HepG2 (cell line): ENCODE measurements around the gene B3GNT9. TPM values are rescaled to one million over a fixed set of nuclear protein-coding genes. Genes with fewer than 3 reads are reported as not detected.

ENCODE experiments used
- ADNP ChIP-seq: sonication (generic); formaldehyde crosslinking; IDR thresholded peaks from 2 replicates; pipeline ENCODE4 v1.4.0; 2020; ENCODE audit warnings: missing genetic modification reagents
- CHD4 ChIP-seq: fragments of 200-600 bp; sonication (generic); IDR thresholded peaks from 2 replicates; pipeline ENCODE4 v1.7.0; 2017; ENCODE audit warnings: mild to moderate bottlenecking, low read length, borderline replicate concordance
- ELF1 ChIP-seq: sonication (generic); formaldehyde crosslinking; IDR thresholded peaks from 2 replicates; pipeline ENCODE4 v1.4.0; 2020; ENCODE audit warnings: missing genetic modification reagents
- ELF3 ChIP-seq: IDR thresholded peaks from 2 replicates; pipeline ENCODE4 v1.6.1; 2016; ENCODE audit warnings: missing genetic modification reagents, missing compliant biosample characterization
- NR2C2 ChIP-seq: sonication (generic); formaldehyde crosslinking; IDR thresholded peaks from 2 replicates; pipeline ENCODE4 v1.4.0; 2020; ENCODE audit warnings: missing genetic modification reagents, mild to moderate bottlenecking, moderate library complexity, borderline replicate concordance
- NR3C1 ChIP-seq: sonication (generic); formaldehyde crosslinking; IDR thresholded peaks from 2 replicates; pipeline ENCODE4 v1.4.0; 2020; ENCODE audit warnings: missing genetic modification reagents
- POGK ChIP-seq: sonication (generic); formaldehyde crosslinking; conservative IDR thresholded peaks from 2 replicates; pipeline ENCODE4 v1.8.0; 2022; ENCODE audit warnings: mild to moderate bottlenecking, moderate library complexity, missing genetic modification reagents
- RBM39 ChIP-seq: fragments of 200-400 bp; formaldehyde crosslinking; IDR thresholded peaks from one replicate; pipeline ENCODE4 v1.6.1; 2018; ENCODE audit warnings: antibody characterized with exemption, mild to moderate bottlenecking, low read depth, low read length; ENCODE audit not compliant: poor library complexity, severe bottlenecking
- RCOR2 ChIP-seq: IDR thresholded peaks from 2 replicates; pipeline ENCODE4 v1.6.1; 2016; ENCODE audit warnings: missing biosample characterization, missing genetic modification reagents
- RNF219 ChIP-seq: sonication (generic); formaldehyde crosslinking; IDR thresholded peaks from 2 replicates; pipeline ENCODE4 v1.5.0; 2020; ENCODE audit warnings: mild to moderate bottlenecking, missing genetic modification reagents
- SALL2 ChIP-seq: sonication (generic); formaldehyde crosslinking; IDR thresholded peaks from 2 replicates; pipeline ENCODE4 v1.8.1; 2023; ENCODE audit warnings: mild to moderate bottlenecking, missing genetic modification reagents, inconsistent platforms
- SIX4 ChIP-seq: sonication (generic); formaldehyde crosslinking; IDR thresholded peaks from 2 replicates; pipeline ENCODE4 v1.4.0; 2020; ENCODE audit warnings: missing genetic modification reagents
- U2AF1 ChIP-seq: fragments of 200-400 bp; formaldehyde crosslinking; optimal IDR thresholded peaks from 2 replicates; pipeline ENCODE3; 2017; ENCODE audit warnings: mild to moderate bottlenecking, low read depth, low read length
- ZBTB37 ChIP-seq: sonication (generic); formaldehyde crosslinking; IDR thresholded peaks from 2 replicates; pipeline ENCODE4 v1.4.0; 2020; ENCODE audit warnings: mild to moderate bottlenecking, missing genetic modification reagents
- ZFP36L1 ChIP-seq: sonication (generic); formaldehyde crosslinking; IDR thresholded peaks from 2 replicates; pipeline ENCODE4 v1.8.0; 2022; ENCODE audit warnings: mild to moderate bottlenecking, missing genetic modification reagents, moderate library complexity
- ZNF224 ChIP-seq: sonication (generic); formaldehyde crosslinking; IDR thresholded peaks from 2 replicates; pipeline ENCODE4 v1.5.0; 2020; ENCODE audit warnings: mild to moderate bottlenecking, missing genetic modification reagents
- ZNF576 ChIP-seq: sonication (generic); formaldehyde crosslinking; IDR thresholded peaks from 2 replicates; pipeline ENCODE4 v1.4.0; 2020; ENCODE audit warnings: mild to moderate bottlenecking, missing genetic modification reagents
- ZNF644 ChIP-seq: IDR thresholded peaks from 2 replicates; pipeline ENCODE4 v1.6.1; 2016; ENCODE audit warnings: low read depth
- ZNF816 ChIP-seq: sonication (generic); formaldehyde crosslinking; IDR thresholded peaks from 2 replicates; pipeline ENCODE4 v1.8.0; 2022; ENCODE audit warnings: missing genetic modification reagents, mild to moderate bottlenecking, borderline replicate concordance
- polyA plus RNA-seq, 8 experiments: library from polyadenylated mRNA; depleted of rRNA in 3 of 8; stranded (reverse) in 7 of 8; unstranded in 1 of 8; fragments of >200 nt; fragmentation: Illumina TruSeq in 4 of 8; extraction: Trizol in 4 of 8; gene quantifications; 2 replicates each; pipeline versions ENCODE4 v1.2.1 to v1.2.3, GENCODE V29; 2011 to 2016; ENCODE audit warnings: low read depth in 4 of 8, missing spikeins in 1 of 8, mixed read lengths in 1 of 8; ENCODE audit not compliant: insufficient read depth in 1 of 8
- total RNA-seq, 5 experiments: library from RNA; depleted of rRNA; stranded (reverse); fragments of >200 nt; fragmentation: Illumina TruSeq; extraction: Trizol; gene quantifications; 2 replicates each; pipeline ENCODE4 v1.2.3, GENCODE V29; 2016; ENCODE audit warnings: low read depth in 1 of 5
- TF ChIP-seq, protein P1 (sequence below): IDR thresholded peaks from 2 replicates; pipeline ENCODE4 v1.6.1; 2018; ENCODE audit warnings: missing genetic modification reagents
- TF ChIP-seq, protein P2 (sequence below): sonication (generic); formaldehyde crosslinking; IDR thresholded peaks from 2 replicates; pipeline ENCODE4 v1.8.0; 2022; ENCODE audit warnings: mild to moderate bottlenecking, missing genetic modification reagents

The B3GNT9 gene
- total and polyA plus RNA-seq, 2 of the 13 experiments (the other 11 are each of a cell fraction or from before 2014, with no cell fraction given) = 1.5 to 3.1 TPM

- TF ChIP-seq ELF1 (CRISPR knock-in tag) (no peak; the same call in none of the 2 replicates), ELF3 (CRISPR knock-in tag) (peak; percentile 77), ADNP (no peak), ZBTB37 (CRISPR knock-in tag) (no peak), SALL2 (CRISPR knock-in tag) (peak; percentile 89; the same call in 1 of the 2 replicates), RBM39 (no peak), SIX4 (peak; percentile 61), POGK (CRISPR knock-in tag) (peak; percentile 95), RCOR2 (CRISPR knock-in tag) (0 out of 2 replicates have a peak, but pooled peaks have one; percentile 16), ZNF224 (no peak), NR3C1 (no peak), ZNF816 (CRISPR knock-in tag) (peak; percentile 82; the same call in 1 of the 2 replicates), U2AF1 (no peak), ZNF576 (CRISPR knock-in tag) (0 out of 2 replicates have a peak, but pooled peaks have one; percentile 62), NR2C2 (CRISPR knock-in tag) (peak; percentile 59), ZNF644 (0 out of 2 replicates have a peak, but pooled peaks have one; percentile 28), CHD4 (no peak; the same call in 1 of the 2 replicates), RNF219 (CRISPR knock-in tag) (no peak; the same call in 1 of the 2 replicates), ZFP36L1 (CRISPR knock-in tag) (peak; percentile 91)
- TF ChIP-seq, protein P1, sequence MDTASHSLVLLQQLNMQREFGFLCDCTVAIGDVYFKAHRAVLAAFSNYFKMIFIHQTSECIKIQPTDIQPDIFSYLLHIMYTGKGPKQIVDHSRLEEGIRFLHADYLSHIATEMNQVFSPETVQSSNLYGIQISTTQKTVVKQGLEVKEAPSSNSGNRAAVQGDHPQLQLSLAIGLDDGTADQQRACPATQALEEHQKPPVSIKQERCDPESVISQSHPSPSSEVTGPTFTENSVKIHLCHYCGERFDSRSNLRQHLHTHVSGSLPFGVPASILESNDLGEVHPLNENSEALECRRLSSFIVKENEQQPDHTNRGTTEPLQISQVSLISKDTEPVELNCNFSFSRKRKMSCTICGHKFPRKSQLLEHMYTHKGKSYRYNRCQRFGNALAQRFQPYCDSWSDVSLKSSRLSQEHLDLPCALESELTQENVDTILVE (CRISPR knock-in tag) = peak; percentile 80
- TF ChIP-seq, protein P2, sequence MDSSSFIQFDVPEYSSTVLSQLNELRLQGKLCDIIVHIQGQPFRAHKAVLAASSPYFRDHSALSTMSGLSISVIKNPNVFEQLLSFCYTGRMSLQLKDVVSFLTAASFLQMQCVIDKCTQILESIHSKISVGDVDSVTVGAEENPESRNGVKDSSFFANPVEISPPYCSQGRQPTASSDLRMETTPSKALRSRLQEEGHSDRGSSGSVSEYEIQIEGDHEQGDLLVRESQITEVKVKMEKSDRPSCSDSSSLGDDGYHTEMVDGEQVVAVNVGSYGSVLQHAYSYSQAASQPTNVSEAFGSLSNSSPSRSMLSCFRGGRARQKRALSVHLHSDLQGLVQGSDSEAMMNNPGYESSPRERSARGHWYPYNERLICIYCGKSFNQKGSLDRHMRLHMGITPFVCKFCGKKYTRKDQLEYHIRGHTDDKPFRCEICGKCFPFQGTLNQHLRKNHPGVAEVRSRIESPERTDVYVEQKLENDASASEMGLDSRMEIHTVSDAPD (CRISPR knock-in tag) = no peak
These were observed 41.2 kb downstream of the B3GNT9 start, which contains the start of gene PHAF1 (continued) for GRCh38 chr16:67109407-67110135.
